Measurements from ENCODE around the gene ANKRD29. TPM values are rescaled to one million over a fixed set of nuclear protein-coding genes. Genes with fewer than 3 reads are reported as not detected.
A peak's percentile ranks its signal among the peaks of the same experiment; 100 is the strongest.

Gene ANKRD29
- total and polyA plus RNA-seq, 9 of the 15 experiments (the other 6 are each of a cell fraction or from before 2014, with no cell fraction given) = 0.36 TPM; not detected in 8

GRCh38 chr18:23574611-23575308, 88.0 kb downstream of the ANKRD29 start (continued):
- TF ChIP-seq ZBTB9 (CRISPR knock-in tag; IDR thresholded peaks at IDR 0.05) (no peak), NR2C2 (CRISPR knock-in tag; IDR thresholded peaks at IDR 0.05) (no peak), NR2C2 (tag; IDR thresholded peaks at IDR 0.05) (no peak), ELK1 (CRISPR knock-in tag; IDR thresholded peaks at IDR 0.05) (no peak), KDM1A (IDR thresholded peaks at IDR 0.05) (no peak), MAFF (IDR thresholded peaks at IDR 0.05; ENCODE audit: low read length) (peak; percentile 66), MCM7 (IDR thresholded peaks at IDR 0.05) (no peak), GTF2A2 (tag; IDR thresholded peaks at IDR 0.05) (no peak), POLR3A (IDR thresholded peaks at IDR 0.05; ENCODE audit: borderline replicate concordance, extremely low read depth, insufficient read depth, insufficient read length) (no peak), ZNF316 (IDR thresholded peaks at IDR 0.05) (peak; percentile 83), TAF15 (IDR thresholded peaks at IDR 0.05; ENCODE audit: low read depth, low read length) (no peak), SP2 (IDR thresholded peaks at IDR 0.05; ENCODE audit: extremely low read depth, low read depth, low read length, poor library complexity, severe bottlenecking) (no peak), PHF8 (IDR thresholded peaks at IDR 0.05; ENCODE audit: borderline replicate concordance, low read length) (no peak), MAFK (IDR thresholded peaks at IDR 0.05; ENCODE audit: low read length) (peak; percentile 67; the same call in 1 of the 2 replicates), ZBTB34 (CRISPR knock-in tag; IDR thresholded peaks at IDR 0.05) (no peak), MAFG (tag; conservative IDR thresholded peaks at IDR 0.05) (peak; percentile 65)
